Esophagus squamous epithelium (tissue), 4 donors: ENCODE measurements around the gene GPR179.

Experiments
- POLR2A ChIP-seq, 4 donors: fragments of 450-650 bp; IDR thresholded peaks; one replicate each; pipeline ENCODE4 v1.6.1; 2017; ENCODE audit warnings: antibody characterized with exemption in 4 of 4, mild to moderate bottlenecking in 4 of 4, moderate library complexity in 3 of 4
- TF ChIP-seq, protein P1 (sequence below), 6 experiments: fragments of 450-650 bp in 4 of 6; fragments of 200-600 bp in 2 of 6; sonication (generic) in 2 of 6; IDR thresholded peaks; one replicate each; pipeline ENCODE4 v1.5.1; 2016 to 2019; ENCODE audit warnings: antibody characterized with exemption in 6 of 6, mild to moderate bottlenecking in 4 of 6, moderate library complexity in 4 of 6

DNA sequence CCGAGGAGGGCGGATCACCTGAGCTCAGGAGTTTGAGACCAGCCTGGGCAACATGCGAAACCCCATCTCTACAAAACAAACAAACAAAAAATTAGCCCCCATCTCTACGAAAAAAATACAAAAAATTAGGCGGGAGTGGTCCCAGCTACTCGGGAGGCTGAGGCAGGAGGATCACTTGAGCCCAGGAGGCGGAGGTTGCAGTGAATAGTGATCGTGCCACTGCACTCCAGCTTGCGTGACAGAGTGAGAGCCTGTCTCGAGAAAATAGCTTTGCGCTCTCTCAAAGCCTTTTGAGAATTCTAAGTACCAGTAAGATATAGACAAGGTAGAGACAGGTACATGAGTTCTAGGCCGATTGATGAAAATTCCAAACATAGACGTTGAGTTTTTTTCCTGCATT is 9.9 kb upstream of the GPR179 start:
- TF ChIP-seq POLR2A (IDR thresholded peaks at IDR 0.05) = no peak
- TF ChIP-seq, protein P1, sequence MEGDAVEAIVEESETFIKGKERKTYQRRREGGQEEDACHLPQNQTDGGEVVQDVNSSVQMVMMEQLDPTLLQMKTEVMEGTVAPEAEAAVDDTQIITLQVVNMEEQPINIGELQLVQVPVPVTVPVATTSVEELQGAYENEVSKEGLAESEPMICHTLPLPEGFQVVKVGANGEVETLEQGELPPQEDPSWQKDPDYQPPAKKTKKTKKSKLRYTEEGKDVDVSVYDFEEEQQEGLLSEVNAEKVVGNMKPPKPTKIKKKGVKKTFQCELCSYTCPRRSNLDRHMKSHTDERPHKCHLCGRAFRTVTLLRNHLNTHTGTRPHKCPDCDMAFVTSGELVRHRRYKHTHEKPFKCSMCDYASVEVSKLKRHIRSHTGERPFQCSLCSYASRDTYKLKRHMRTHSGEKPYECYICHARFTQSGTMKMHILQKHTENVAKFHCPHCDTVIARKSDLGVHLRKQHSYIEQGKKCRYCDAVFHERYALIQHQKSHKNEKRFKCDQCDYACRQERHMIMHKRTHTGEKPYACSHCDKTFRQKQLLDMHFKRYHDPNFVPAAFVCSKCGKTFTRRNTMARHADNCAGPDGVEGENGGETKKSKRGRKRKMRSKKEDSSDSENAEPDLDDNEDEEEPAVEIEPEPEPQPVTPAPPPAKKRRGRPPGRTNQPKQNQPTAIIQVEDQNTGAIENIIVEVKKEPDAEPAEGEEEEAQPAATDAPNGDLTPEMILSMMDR (IDR thresholded peaks at IDR 0.05) = no peak
